Activated T-helper 1 cell treated with anti-CD3 and anti-CD28 coated beads, Interleukin-2, amount 50 U/mL, for 16 hours (primary cell): Measurements from ENCODE around the gene MS4A18.
"Not testable (repeated sequence)": the region's sequence is repeated elsewhere in the genome, so short reads cannot be mapped to it uniquely, and the experiment has no call there.

Source experiments
- DNase-seq, 2 donors: peaks; one replicate each; pipeline ENCODE4 v3.0.0-alpha.2; 2020; ENCODE audit warnings: low read depth in 1 of 2, low spot score in 1 of 2

The MS4A18 gene

GRCh38 chr11:60734279-60734678, 9.8 kb downstream of the MS4A18 start:
- no peak for DNase-seq

- no peak for DNase-seq
These were observed 14.6 kb downstream of the MS4A18 start for GRCh38 chr11:60739114-60739513.

GRCh38 chr11:60740573-60740972, 16.1 kb downstream of the MS4A18 start:
- no peak for DNase-seq

- DNase-seq, result no peak
These were observed 16.9 kb downstream of the MS4A18 start for GRCh38 chr11:60741421-60741820.

- DNase-seq, result no peak
These were observed 18.5 kb downstream of the MS4A18 start for GRCh38 chr11:60743058-60743457.

GRCh38 chr11:60744114-60744513, 19.6 kb downstream of the MS4A18 start:
- DNase-seq, result no peak

- no peak for DNase-seq
These were observed 22.9 kb downstream of the MS4A18 start for GRCh38 chr11:60747359-60747873.

GRCh38 chr11:60748225-60748624, 23.7 kb downstream of the MS4A18 start:
- DNase-seq, result no peak

GRCh38 chr11:60748821-60749220, 24.3 kb downstream of the MS4A18 start:
- no peak for DNase-seq

- DNase-seq, result no peak
These were observed 26.4 kb downstream of the MS4A18 start for GRCh38 chr11:60750911-60751310.

- no peak for DNase-seq
These were observed 28.8 kb downstream of the MS4A18 start for GRCh38 chr11:60753309-60753708.

GRCh38 chr11:60754887-60755286, 30.4 kb downstream of the MS4A18 start:
- no peak for DNase-seq

GRCh38 chr11:60756307-60757032, 31.9 kb downstream of the MS4A18 start, which contains the start of gene MS4A15:
Gene MS4A15, plus strand, starts transcription at chr11:60756867. Its CDS starts 6,867 bp downstream, at chr11:60763734.
- DNase-seq, result no peak

- no peak for DNase-seq
These were observed 32.8 kb downstream of the MS4A18 start for GRCh38 chr11:60757231-60757800.

GRCh38 chr11:60758671-60759070, 34.2 kb downstream of the MS4A18 start:
- not testable (repeated sequence) for DNase-seq

GRCh38 chr11:60759438-60760225, 35.1 kb downstream of the MS4A18 start:
- DNase-seq, result not testable (repeated sequence)

GRCh38 chr11:60761436-60762190, 37.1 kb downstream of the MS4A18 start:
- no peak for DNase-seq

- no peak for DNase-seq
These were observed 38.6 kb downstream of the MS4A18 start for GRCh38 chr11:60762851-60763691.

GRCh38 chr11:60763692-60764369, 39.3 kb downstream of the MS4A18 start:
- DNase-seq, result no peak

- no peak for DNase-seq
These were observed 40.4 kb downstream of the MS4A18 start for GRCh38 chr11:60764879-60765278.
